Measurements from ENCODE around the gene PARP12.

PARP12 gene

DNA sequence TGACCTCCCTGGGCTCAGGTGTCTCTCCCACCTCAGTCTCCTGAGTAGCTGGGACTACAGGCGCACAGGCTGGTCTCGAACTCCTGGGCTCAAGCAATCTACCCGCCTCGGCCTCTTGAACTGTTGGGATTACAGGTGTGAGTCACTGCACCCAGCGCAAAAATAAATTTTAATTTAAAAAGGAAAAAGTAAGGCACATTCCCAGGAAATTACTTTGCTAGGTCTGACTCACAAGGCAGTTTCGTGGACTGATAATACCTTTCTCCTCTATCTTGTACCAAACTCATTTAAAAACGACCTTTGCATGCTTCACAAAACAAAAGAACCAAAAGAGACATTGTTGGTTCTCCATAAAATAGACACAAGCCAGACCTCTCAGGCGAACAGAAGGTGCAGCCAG is 29.7 kb downstream of the PARP12 start:
- TF ChIP-seq EP300 (IDR thresholded peaks at IDR 0.05; ENCODE audit: borderline replicate concordance) (no peak), TEAD4 (IDR thresholded peaks at IDR 0.05) (no peak), EGR1 (IDR thresholded peaks at IDR 0.05) (no peak), TCF12 (IDR thresholded peaks at IDR 0.05; ENCODE audit: low read depth) (no peak), REST (IDR thresholded peaks at IDR 0.05; ENCODE audit: low read depth) (no peak)
- TF ChIP-seq, protein P1, sequence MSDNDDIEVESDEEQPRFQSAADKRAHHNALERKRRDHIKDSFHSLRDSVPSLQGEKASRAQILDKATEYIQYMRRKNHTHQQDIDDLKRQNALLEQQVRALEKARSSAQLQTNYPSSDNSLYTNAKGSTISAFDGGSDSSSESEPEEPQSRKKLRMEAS (IDR thresholded peaks at IDR 0.05) = no peak
- TF ChIP-seq, protein P2, sequence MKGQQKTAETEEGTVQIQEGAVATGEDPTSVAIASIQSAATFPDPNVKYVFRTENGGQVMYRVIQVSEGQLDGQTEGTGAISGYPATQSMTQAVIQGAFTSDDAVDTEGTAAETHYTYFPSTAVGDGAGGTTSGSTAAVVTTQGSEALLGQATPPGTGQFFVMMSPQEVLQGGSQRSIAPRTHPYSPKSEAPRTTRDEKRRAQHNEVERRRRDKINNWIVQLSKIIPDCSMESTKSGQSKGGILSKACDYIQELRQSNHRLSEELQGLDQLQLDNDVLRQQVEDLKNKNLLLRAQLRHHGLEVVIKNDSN (IDR thresholded peaks at IDR 0.05) = no peak

GRCh38 chr7:140031364-140031763 is 31.4 kb downstream of the PARP12 start:
- no peak for TF ChIP-seq EGR1 (IDR thresholded peaks at IDR 0.05)
- TF ChIP-seq EP300 (IDR thresholded peaks at IDR 0.05; ENCODE audit: borderline replicate concordance) = no peak
- TF ChIP-seq, protein P1 (IDR thresholded peaks at IDR 0.05) = no peak
- TF ChIP-seq CREB1 (IDR thresholded peaks at IDR 0.05; ENCODE audit: low read depth) = no peak
- no peak for TF ChIP-seq TAF1 (IDR thresholded peaks at IDR 0.05; ENCODE audit: low read depth)
- TF ChIP-seq NFIC (IDR thresholded peaks at IDR 0.05) = no peak
- TF ChIP-seq FOXM1 (IDR thresholded peaks at IDR 0.05; ENCODE audit: borderline replicate concordance, low read depth) = no peak
- TF ChIP-seq REST (IDR thresholded peaks at IDR 0.05; ENCODE audit: low read depth) = no peak
- TF ChIP-seq RAD21 (IDR thresholded peaks at IDR 0.05; ENCODE audit: low read depth) = no peak
- TF ChIP-seq CEBPB (IDR thresholded peaks at IDR 0.05) = no peak
- TF ChIP-seq ZBTB7A (IDR thresholded peaks at IDR 0.05; ENCODE audit: low read depth) = no peak
- TF ChIP-seq TCF12 (IDR thresholded peaks at IDR 0.05; ENCODE audit: low read depth) = no peak
- no peak for TF ChIP-seq YY1 (IDR thresholded peaks at IDR 0.05; ENCODE audit: low read depth)
- TF ChIP-seq, protein P2 (IDR thresholded peaks at IDR 0.05) = no peak
- no peak for TF ChIP-seq TEAD4 (IDR thresholded peaks at IDR 0.05)

- TF ChIP-seq, protein P2 (IDR thresholded peaks at IDR 0.05) = no peak
- TF ChIP-seq ZBTB7A (IDR thresholded peaks at IDR 0.05; ENCODE audit: low read depth) = no peak
- no peak for TF ChIP-seq FOXM1 (IDR thresholded peaks at IDR 0.05; ENCODE audit: borderline replicate concordance, low read depth)
Measured at GRCh38 chr7:140029072-140029471, 33.7 kb downstream of the PARP12 start.

DNA sequence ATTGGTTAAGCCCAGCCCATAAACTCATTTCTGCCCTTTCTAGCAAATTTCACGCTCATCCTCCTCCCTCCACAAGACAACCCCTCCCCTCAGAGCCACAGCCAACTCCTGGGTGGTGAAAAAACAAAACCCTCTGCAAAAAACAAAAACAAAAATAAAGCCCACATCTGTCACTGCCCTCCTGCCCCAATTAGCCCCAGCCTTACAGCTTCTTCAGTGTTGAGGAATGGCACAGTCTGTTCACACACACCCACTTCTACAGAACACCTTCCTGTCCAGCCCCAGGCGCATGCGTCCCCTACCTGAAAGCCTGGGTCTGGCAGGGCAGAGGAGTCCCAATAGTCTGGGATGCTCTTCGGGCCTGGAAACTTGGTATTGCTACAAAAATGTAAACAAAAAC is 34.4 kb downstream of the PARP12 start:
- no peak for TF ChIP-seq YY1 (IDR thresholded peaks at IDR 0.05; ENCODE audit: low read depth)

- TF ChIP-seq, protein P2 (IDR thresholded peaks at IDR 0.05) = no peak
Measured at GRCh38 chr7:140027858-140028257, 34.9 kb downstream of the PARP12 start.

DNA sequence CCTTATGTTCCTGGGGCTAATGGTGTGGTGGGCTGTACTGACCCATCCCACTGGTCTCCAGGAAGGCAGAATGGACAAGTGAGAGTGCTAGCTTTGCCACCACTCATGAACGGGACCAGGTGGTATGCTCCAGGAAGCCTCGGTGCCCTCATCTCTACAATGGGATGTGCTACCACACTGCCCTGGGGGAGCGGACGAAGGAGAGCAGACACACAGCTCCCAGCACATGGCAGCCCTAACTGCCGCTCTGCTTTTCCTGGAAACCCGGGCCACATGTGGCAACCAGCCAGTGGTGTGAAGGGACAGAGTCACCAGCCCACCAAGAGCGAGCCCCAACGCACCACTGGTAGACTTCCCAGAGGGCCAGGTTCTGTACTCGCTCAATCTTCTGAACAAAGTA is 35.8 kb downstream of the PARP12 start:
- no peak for TF ChIP-seq RAD21 (IDR thresholded peaks at IDR 0.05; ENCODE audit: low read depth)
- no peak for TF ChIP-seq REST (IDR thresholded peaks at IDR 0.05; ENCODE audit: low read depth)
